GM12875 (cell line): ENCODE data around the gene FOXN4.

Experiments used
- H3K4me3 ChIP-seq: one replicate; pipeline ENCODE4 v1.5.1; 2011; ENCODE audit warnings: low read depth, low read length, control low read depth
- CTCF ChIP-seq: IDR thresholded peaks from 2 replicates; pipeline ENCODE4 v1.5.1; 2011; ENCODE audit warnings: low read depth, mild to moderate bottlenecking, control low read depth, inconsistent platforms, low read length, moderate library complexity, borderline replicate concordance; ENCODE audit not compliant: insufficient read depth

The FOXN4 gene

DNA sequence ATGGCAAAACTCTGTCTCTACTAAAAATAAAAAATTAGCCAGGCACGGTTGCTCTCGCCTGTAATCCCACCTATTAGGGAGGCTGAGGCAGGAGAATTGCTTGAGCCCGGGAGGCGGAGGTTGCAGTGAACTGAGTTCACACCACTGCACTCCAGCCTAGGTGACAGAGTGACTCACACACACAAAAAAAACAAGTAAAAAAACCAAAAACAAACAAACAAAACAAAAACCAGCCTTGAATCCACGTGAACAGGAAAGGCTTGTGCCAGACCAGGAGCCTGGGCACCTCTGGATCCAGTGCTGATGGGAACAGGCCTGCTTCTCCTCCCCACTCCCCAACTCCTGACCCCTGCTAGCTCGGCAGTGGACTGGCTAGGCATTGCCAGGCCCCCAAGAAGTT, 3.5 kb downstream of the FOXN4 start:
- TF ChIP-seq CTCF = no peak
- no peak overlapping the region for H3K4me3 ChIP-seq

- no peak for TF ChIP-seq CTCF
- no peak overlapping the region for H3K4me3 ChIP-seq
These were observed 4.6 kb downstream of the FOXN4 start for GRCh38 chr12:109304485-109304884.

GRCh38 chr12:109302770-109303169, 6.3 kb downstream of the FOXN4 start:
- no peak for TF ChIP-seq CTCF

GRCh38 chr12:109302358-109302757, 6.7 kb downstream of the FOXN4 start:
- H3K4me3 ChIP-seq = no peak overlapping the region
- TF ChIP-seq CTCF = peak; percentile 17; the same call in 1 of the 2 replicates

More at GRCh38 chr12:109302770-109303169, 6.3 kb downstream of the FOXN4 start:
- H3K4me3 ChIP-seq = no peak overlapping the region

GRCh38 chr12:109301643-109302168, 7.4 kb downstream of the FOXN4 start:
- no peak for TF ChIP-seq CTCF
- H3K4me3 ChIP-seq = no peak overlapping the region

GRCh38 chr12:109299849-109300248, 9.2 kb downstream of the FOXN4 start:
- H3K4me3 ChIP-seq = no peak overlapping the region
- no peak for TF ChIP-seq CTCF

DNA sequence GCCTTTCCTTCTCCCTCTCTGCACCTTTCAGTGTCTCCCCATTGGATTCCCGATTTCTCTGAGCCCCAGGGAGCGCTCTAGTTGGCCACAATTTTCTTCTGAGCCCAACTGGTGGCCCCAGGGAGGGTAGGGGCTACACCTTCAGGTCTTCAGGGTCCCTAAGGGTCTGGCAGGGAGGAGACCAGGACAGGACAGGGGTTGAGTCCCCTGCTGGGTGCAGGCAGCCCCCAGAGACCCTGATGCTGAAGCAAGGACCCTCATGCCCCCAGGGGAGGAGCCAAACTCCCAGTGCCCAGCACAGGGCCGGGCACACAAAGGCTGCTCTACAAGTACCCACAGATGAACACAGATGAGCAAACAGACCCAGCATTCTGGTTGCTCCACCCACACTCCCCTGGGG, 12.7 kb downstream of the FOXN4 start:
- no peak overlapping the region for H3K4me3 ChIP-seq
- no peak for TF ChIP-seq CTCF
